Fibroblast of villous mesenchyme (primary cell): ENCODE results near the gene CAPZA2. TPM values are rescaled to one million over a fixed set of nuclear protein-coding genes. Genes with fewer than 3 reads are reported as not detected.

Source experiments
- DNase-seq: peaks from one replicate; pipeline ENCODE4 v3.0.0-alpha.2; 2010; ENCODE audit warnings: low read depth
- H3K4me3 ChIP-seq: 2 replicates; pipeline ENCODE4 v1.5.1; 2011; ENCODE audit warnings: low read depth, mild to moderate bottlenecking, low read length
- CTCF ChIP-seq: IDR thresholded peaks from 2 replicates; pipeline ENCODE4 v1.5.1; 2012; ENCODE audit warnings: low read depth, mild to moderate bottlenecking, low read length; ENCODE audit not compliant: insufficient read depth
- total RNA-seq: library from RNA; depleted of rRNA; stranded (reverse); fragments of >200 nt; gene quantifications from 2 replicates; pipeline ENCODE4 v1.2.3, GENCODE V29; 2012

Gene CAPZA2
- total RNA-seq, 1 donor: 194 TPM

- DNase-seq: peak; percentile 25
- TF ChIP-seq CTCF: no peak
- H3K4me3 ChIP-seq: no peak overlapping the region
Measured at GRCh38 chr7:116876664-116877442, 14.5 kb downstream of the CAPZA2 start.

GRCh38 chr7:116877443-116878217 lies 15.2 kb downstream of the CAPZA2 start:
- TF ChIP-seq CTCF: no peak
- no peak for DNase-seq
- H3K4me3 ChIP-seq: no peak overlapping the region

GRCh38 chr7:116884691-116885090 lies 22.3 kb downstream of the CAPZA2 start:
- no peak for DNase-seq
- H3K4me3 ChIP-seq: no peak overlapping the region
- no peak for TF ChIP-seq CTCF

- DNase-seq: no peak
Measured at GRCh38 chr7:116885724-116886123, 23.3 kb downstream of the CAPZA2 start.

GRCh38 chr7:116886543-116887156 lies 24.3 kb downstream of the CAPZA2 start:
- TF ChIP-seq CTCF: no peak
- DNase-seq: no peak
- H3K4me3 ChIP-seq: no peak overlapping the region

More at GRCh38 chr7:116885724-116886123, 23.3 kb downstream of the CAPZA2 start:
- no peak overlapping the region for H3K4me3 ChIP-seq
- TF ChIP-seq CTCF: no peak

GRCh38 chr7:116888895-116889294 lies 26.5 kb downstream of the CAPZA2 start:
- no peak for DNase-seq
- no peak overlapping the region for H3K4me3 ChIP-seq
- TF ChIP-seq CTCF: no peak
